ENCODE data around the gene UTP4.
A peak's percentile ranks its signal among the peaks of the same experiment; 100 is the strongest.
"Not testable (repeated sequence)": the region's sequence is repeated elsewhere in the genome, so short reads cannot be mapped to it uniquely, and the experiment has no call there.

Gene UTP4

DNA sequence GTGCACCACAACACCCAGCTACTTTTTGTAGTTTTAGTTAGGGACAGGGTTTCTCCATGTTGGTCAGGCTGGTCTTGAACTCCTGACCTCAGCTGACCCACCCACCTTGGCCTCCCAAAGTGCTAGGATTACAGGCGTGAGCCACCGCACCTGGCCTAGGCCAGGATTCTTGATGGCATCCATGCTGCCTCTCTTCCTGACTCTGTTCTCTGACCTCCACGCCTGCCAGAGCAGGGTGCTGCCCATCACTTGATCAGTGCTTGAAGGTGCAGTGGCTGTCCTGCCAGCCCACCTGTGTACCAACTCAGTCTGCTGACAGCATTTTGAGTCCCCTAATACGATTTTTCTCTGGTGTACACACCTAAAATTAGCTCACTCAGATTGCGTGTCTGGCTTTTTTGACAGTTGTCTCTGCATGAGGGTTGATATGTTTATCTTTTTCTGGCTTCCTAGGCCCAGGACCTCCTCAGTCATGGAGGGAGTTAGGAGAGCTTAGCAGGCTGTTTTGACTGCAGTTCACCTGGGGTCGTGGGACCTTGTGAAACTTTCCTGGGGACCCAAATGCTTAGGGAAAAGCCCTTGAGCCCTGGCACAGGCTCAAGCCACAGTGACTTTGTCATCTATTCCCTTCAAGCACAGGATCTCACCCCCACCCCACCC is 21.1 kb upstream of the UTP4 start:
- DNase-seq = no peak

DNA sequence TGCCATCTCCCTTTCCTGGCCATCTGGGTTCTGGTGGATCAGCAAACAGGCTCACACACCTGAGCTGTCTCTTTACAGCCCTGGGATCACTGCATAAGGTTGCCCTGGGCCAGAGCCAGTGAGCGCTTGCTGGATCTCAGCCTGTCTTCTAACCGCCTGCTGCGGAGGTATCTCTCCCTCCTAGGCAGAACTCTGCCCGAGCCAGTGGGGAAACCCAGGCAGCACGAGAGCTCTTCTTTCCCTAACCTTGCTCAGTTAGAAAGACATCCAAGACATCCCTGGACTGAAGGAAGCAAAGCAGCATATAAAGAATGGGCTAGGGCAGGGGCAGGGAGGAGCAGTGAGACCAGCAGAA is 20.6 kb upstream of the UTP4 start:
- no peak for DNase-seq

DNA sequence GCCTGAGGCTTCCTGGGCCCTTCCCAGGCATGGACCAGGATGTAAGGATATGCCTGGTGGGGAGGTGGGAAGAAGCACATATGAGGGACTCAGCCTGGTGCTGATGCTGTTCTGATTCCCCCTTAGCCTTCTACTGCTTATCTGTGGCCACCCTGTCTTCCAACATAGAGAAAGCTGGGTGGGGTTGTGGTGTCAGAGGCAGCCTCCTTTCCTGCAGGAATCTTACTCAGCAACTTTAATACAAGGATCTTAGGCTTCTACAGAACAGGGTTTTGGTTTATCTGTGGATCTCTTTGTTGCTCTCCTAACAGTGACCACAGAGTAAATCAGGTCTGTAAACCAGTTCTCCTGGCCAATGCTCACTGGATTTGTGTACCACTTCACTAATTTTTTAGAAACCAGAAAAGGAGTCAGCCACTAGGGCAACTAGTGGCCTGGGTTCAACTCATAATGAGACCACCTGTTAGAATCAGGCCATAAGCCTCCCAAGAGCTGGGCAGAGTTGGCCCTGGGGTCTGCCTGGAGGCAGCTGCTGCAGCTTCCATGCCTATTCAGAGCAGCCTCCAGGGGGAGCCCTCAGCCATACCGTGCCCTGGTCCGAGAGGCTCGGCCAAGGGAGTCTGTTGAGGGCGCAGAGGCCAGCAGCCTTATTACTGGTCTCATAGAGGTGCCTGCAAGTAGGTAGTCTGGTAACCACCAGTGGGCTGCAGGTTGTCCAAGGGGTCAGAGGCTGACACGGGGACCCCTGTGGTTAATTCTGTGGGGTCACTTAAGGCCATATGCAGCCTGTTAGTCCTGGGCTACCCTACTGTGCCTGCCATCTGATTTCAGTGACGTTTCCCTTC is 19.9 kb upstream of the UTP4 start:
- DNase-seq = peak; percentile 79

DNA sequence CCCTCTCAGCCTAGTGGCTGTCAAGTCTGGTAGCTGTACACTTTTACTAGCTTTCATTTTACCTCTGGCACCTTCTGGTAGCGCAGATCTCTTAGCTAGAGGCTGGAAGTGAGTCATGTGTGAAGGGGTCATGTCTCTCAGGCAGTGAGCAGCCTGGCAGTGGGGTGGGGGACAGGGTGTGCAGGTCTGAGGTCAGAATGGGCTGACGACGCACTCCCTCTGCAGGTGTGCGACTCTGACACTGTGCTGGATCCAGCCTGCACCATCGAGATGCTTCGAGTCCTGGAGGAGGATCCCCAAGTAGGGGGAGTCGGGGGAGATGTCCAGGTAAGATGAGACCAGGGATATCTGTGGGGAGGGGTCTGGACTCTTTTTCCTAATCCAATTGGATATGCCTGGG is 19.2 kb upstream of the UTP4 start:
- DNase-seq = no peak

GRCh38 chr16:69114346-69114975 is 18.0 kb upstream of the UTP4 start:
- no peak for DNase-seq

DNA sequence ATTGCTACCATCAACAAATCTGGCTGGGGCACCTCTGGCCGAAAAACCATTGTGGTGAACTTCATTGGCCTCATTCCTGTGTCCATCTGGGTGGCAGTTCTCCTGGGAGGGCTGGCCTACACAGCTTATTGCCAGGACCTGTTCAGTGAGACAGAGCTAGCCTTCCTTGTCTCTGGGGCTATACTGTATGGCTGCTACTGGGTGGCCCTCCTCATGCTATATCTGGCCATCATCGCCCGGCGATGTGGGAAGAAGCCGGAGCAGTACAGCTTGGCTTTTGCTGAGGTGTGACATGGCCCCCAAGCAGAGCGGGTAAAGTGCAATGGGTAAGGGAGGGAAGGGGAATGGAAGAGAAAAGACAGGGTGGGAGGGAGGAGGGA is 17.5 kb upstream of the UTP4 start:
- no peak for DNase-seq

DNA sequence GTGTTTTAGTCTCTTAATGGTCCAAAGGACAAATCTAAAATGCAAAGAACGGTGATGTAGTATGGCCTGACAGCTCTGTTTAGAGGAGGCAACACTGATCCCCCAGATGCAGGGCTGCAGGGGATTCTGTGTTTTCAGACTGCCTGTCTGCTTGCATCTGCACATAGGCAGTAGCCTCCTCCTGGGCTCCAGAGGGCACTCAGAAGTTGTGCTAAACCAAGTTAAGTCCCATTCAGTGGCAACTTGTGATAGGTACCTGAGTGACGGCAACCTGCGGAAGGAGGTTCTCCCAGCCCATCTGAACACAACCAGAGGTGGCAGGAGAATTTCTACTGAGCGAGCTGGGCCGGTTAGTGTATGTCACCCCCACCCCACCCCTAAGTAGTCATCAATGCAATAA is 17.1 kb upstream of the UTP4 start:
- DNase-seq = no peak

DNA sequence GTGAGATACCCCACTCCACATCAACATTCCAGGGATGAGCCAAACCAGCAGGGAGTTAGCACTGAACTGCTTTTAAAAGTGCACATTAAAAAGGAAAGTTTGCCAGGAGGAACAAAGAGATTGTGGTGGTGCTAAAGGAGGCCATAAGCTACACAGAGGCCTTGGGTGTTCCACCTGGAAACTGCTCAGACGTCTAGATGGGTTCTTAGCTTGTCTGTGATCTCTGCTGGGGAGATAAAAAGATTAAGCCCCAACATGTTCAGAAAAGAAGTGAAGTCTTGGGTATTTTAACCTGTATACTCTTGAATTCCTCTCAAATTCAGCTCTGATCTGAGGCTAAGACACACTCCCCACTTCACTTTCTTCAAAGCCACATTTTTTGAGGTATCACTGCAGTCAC is 16.6 kb upstream of the UTP4 start:
- no peak for DNase-seq

DNA sequence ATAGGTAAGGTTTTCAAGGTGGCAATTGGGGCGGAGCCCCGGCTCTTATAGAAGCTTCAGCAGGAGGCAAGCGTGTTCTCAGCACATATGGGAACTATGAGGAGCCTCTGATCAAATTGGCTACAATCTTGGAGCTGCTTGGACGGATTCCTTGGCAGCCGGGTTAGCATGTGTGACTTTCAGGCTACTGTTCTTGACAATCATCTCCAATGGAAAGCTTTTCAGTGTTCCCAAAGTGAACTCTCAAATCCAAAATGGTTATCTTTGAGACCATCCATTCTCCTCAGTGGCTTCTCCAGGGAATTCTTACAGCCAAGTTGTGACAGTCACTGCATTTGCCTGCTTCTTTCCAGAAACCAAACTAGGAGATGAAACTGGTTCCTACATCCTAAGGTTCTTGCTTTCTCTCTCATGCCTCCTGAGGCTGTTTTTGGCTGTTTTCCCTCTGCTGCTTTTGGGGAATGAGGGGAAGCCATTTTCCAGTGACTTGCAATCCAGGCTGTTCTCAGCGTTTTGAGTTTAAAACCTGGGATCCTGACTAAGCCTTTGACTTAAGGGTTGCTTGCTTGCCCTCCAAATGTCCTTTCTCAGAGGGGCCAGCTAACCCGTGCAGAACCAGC is 16.1 kb upstream of the UTP4 start:
- DNase-seq = no peak

GRCh38 chr16:69116906-69117305 is 15.5 kb upstream of the UTP4 start:
- DNase-seq = no peak

GRCh38 chr16:69118468-69118867 is 14.0 kb upstream of the UTP4 start:
- DNase-seq = no peak

DNA sequence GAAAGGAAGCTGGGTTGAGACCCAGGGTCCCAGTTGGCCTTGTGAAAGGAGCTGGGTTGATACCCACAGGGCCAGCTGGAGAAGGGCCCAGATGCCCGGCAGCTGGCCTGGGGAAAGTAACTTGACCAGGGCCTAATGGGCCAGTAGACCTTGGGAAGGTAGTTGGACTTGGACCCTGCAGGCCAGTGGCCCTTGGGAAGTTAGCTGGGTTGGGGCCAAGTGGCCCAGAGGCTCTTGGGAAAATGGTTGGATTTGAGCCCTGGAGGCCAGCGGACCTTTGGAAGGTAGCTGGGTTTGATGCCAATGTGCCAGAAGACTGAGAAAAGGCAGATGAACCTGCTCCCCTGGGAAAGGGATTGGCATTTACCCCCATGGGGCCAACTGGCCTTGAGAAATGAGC is 13.5 kb upstream of the UTP4 start:
- DNase-seq = no peak

GRCh38 chr16:69119536-69119935 is 12.9 kb upstream of the UTP4 start:
- DNase-seq = no peak

DNA sequence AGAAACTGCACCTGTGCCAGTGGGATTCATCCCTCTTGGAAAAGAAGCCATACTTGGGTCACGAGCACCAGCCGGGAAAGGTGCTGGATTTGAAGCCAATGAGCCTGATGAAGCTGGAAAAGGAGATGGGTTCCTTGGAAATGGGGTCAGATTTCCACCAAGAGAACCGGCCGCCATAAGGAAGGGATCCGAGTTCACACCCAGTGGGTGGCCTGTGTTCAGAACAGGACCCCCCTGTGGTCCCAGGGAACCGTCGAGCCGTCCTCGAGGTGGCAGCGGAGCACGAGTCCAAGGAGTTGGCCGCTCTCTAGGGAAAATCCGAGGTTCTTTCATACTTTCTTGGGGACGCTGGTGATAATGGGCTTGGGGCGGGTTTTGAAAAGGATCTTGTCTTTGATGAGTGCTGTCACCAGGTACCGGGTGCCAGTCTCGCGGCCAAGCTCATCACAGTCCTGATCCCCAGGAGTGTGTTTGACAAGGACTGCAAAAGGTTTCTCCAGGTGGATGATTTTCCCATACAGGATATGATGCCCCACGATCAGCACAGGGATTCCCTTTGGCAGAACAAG is 12.3 kb upstream of the UTP4 start:
- DNase-seq = no peak

DNA sequence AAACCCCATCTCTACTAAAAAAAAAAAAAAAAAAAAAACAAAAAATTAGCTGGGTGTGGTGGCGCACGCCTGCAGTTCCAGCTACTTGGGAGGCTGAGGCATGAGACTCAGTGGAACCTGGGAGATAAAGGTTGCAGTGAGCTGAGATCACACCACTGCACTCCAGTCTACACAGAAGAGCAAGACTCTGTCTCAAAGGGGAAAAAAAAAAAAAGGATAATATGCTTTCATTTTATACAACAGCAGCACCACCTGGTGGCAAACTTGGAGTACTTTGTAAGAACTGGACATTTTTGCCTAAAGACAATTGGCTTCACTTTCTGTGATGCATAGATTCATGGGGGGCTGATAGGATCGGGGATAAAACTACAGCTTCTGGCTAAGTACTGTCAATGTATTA is 8.5 kb upstream of the UTP4 start:
- no peak for DNase-seq

GRCh38 chr16:69124406-69124805 is 8.0 kb upstream of the UTP4 start:
- DNase-seq = not testable (repeated sequence)

DNA sequence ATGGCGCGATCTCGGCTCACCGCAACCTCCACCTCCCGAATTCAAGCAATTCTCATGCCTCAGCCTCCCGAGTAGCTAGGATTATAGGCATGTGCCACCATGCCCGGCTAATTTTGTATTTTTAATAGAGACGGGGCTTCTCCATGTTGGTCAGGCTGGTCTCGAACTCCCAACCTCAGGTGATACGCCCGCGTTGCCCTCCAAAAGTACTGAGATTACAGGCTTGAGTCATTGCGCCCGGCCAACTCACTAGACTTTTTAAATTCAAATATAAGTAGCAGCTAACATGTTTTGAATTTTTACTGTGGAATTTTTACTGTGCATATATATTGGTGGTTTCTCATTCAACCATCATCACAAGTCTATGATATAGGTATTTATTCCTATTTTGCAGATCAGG is 7.5 kb upstream of the UTP4 start:
- DNase-seq = not testable (repeated sequence)

DNA sequence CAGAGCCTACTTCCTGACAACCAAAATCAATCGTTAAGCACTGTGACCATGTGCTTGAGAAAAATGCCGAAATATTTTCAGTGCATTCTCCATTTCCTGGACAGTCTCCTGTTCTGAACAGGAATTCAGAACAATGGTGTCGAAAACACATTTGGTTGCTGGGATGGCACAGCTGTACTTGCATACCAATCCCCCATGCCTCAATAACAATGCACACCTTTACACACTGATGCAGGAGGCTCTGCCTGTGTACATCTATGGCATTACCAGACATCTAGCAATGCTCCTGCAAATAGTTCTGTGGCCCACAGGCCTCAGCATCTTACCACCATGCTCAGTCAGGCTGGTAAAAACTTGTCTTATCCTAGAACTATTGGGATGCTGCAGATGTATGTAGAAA is 6.2 kb upstream of the UTP4 start:
- DNase-seq = no peak

DNA sequence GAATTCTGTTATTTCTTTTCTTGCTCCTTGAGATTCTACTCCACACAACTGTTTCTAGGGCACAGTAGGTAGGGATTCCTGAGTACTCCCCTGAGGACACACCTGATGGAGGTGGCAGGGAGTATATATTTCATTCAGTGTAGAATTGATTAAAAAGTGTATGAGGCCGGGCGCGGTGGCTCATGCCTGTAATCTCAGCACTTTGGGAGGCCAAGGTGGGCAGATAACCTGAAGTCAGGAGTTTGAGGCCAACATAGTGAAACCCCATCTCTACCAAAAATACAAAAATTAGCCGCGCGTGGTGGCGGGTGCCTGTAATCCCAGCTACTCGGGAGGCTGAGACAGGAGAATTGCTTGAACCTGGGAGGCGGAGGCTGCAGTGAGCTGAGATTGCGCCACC is 5.6 kb upstream of the UTP4 start:
- DNase-seq = not testable (repeated sequence)

GRCh38 chr16:69127966-69128510 is 4.4 kb upstream of the UTP4 start:
- DNase-seq = no peak

DNA sequence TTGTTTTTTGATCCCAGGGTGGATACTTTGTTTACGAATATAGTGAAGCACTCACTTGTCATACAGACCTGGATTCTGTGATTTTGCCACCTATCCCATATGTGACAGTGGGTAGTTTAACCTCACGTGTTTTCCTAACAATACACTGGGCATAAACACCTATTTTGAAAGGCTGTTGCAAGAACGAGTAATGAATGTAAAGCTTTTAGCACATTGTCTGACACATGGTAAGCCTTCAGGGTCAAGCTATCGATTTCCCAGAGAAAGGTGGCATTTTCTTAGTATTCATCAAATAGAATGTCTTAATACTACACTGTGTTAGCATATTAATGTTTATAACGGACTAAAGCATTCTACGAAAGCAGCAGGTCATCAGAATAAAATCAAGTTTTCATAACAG is 2.0 kb upstream of the UTP4 start:
- DNase-seq = no peak

DNA sequence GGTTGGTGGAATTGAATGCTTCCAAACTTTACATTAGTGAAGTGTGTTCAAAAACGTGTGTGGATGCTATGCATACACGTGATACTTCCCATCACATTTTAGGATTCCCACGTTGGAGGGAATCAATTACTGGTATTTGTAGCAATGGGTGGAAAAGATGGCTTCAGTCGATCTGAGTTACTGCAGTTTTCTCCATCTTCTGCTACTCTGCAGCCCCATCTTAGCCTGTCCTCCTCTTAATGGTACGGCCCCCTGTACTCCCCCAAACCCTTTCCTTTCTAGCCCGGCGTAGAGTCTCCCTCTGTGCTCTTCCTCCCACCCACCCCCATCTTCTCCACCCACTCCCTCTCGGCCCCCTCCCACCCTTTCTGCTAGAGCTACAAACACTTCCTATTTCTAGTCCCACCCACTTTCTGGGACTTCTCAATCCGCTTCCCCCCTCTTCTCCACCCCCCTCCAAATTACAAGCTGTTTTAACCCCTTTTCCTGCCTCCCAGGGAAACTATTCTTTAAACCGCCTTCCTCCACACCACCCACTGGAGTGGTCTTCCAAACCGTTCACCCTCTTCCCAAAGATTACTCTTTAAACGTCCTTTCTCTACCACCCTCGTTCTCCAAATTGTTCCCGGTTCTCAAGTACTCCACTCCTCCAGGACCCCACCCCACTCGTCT is 1.1 kb upstream of the UTP4 start:
- no peak for DNase-seq
